ENCODE results near the gene ICE2.

ICE2 gene, protein sequence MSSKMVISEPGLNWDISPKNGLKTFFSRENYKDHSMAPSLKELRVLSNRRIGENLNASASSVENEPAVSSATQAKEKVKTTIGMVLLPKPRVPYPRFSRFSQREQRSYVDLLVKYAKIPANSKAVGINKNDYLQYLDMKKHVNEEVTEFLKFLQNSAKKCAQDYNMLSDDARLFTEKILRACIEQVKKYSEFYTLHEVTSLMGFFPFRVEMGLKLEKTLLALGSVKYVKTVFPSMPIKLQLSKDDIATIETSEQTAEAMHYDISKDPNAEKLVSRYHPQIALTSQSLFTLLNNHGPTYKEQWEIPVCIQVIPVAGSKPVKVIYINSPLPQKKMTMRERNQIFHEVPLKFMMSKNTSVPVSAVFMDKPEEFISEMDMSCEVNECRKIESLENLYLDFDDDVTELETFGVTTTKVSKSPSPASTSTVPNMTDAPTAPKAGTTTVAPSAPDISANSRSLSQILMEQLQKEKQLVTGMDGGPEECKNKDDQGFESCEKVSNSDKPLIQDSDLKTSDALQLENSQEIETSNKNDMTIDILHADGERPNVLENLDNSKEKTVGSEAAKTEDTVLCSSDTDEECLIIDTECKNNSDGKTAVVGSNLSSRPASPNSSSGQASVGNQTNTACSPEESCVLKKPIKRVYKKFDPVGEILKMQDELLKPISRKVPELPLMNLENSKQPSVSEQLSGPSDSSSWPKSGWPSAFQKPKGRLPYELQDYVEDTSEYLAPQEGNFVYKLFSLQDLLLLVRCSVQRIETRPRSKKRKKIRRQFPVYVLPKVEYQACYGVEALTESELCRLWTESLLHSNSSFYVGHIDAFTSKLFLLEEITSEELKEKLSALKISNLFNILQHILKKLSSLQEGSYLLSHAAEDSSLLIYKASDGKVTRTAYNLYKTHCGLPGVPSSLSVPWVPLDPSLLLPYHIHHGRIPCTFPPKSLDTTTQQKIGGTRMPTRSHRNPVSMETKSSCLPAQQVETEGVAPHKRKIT

DNA sequence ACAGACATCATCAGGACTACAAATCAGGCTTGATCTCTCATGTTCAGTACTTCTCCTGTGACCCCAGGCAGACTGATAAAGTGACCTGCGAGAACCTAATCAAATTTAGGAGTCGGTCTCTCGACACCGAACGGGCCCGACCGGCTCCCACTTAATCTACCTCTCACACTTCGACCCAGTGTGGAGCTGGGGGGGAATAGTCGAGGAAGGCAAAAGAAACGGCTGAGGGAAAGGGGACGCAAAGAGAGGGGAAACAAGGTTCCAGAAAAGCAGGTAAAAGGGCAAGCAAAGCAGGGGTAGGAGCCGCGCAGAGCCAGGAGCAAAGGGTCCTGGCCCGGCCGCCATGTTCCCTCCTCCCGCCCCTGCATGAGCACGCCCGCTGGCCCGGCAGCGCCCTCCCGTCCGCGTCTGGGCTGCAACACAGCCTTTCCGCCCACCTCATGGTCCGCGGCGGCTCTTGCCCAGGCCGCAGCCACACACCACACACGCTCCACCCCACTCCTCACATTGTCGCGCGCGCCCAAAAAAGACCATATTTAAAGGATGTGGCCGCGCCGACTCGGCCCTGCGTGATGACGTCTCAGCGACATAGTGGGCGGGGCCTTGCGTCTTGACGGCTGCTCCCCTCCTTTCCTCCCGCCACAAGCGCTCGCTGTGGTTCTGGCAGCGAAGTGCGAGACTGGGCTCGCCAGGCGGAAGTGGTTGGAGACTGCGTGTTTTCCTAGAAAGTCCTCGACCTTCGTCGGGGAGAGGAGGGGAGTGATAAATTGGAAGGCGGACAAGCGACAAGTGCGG lies at the start of gene ICE2:
ICE2 (minus strand) TSS at position 577 of the 795 bp plus-strand sequence. CDS start 1,165 bp downstream, outside the sequence.
- peak; percentile 93 for DNase-seq (ENCODE audit: low read depth)

DNA sequence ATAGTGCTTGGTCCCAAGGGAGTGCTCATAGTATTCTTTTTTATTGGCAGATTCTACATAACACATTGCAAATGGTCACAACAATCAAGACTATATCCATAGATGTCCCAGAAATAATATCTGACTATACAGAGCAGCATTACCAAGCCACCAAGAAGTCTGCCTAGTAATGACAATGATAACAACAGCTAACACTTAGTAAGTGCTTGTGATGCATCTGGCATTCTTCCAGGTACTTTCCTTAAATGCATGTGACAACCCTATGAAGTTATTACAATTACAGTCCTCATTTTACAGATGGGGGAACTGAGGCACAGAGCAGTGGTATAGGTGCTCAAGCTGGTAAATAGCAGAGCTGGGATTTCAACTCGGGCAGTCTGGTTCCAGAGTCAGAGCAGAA lies 49.6 kb upstream of the ICE2 start:
- DNase-seq (ENCODE audit: low read depth): no peak

DNA sequence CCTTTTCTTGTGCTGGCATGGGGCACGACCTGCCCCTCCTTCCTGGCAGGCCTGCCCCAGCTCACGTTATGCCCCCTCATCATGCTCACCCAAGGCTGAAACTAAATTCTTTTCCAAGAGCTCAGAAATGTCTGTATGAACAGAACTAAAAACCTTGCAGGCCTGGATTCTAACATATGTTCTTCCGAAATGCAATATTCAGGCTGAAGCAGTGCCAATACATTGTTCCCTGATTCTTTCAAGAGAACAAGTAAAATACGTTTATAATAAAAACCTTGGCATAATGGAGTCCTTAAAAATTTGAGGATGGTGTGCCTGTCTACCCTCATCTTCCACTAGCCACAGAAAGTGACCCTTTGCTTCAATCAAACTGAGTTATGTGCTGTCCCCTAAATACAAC lies 48.5 kb upstream of the ICE2 start:
- DNase-seq (ENCODE audit: low read depth): no peak

DNA sequence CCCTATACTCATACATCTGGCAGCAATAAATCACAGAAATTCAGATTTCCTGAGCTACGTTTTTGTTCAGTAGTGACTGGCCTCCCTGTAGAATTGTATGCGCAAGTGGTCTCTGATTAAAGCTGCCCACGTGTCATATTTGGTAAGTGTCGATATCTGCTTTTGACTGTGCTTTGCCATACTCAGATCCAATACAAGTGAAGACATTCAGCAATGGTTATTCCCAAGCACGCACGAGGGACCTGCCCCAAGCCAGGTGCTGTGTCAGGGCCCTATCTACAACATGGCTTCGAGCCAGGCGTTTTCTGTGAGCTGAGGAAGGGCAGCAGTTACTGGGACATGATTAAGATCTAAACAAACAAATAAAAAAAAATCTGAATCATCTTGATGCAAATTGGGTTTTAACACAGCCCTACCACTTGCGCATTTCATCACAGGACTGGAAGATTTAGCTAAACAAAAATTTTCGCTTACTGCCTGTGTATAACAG lies 47.2 kb upstream of the ICE2 start:
- peak; percentile 48 for DNase-seq (ENCODE audit: low read depth)

DNA sequence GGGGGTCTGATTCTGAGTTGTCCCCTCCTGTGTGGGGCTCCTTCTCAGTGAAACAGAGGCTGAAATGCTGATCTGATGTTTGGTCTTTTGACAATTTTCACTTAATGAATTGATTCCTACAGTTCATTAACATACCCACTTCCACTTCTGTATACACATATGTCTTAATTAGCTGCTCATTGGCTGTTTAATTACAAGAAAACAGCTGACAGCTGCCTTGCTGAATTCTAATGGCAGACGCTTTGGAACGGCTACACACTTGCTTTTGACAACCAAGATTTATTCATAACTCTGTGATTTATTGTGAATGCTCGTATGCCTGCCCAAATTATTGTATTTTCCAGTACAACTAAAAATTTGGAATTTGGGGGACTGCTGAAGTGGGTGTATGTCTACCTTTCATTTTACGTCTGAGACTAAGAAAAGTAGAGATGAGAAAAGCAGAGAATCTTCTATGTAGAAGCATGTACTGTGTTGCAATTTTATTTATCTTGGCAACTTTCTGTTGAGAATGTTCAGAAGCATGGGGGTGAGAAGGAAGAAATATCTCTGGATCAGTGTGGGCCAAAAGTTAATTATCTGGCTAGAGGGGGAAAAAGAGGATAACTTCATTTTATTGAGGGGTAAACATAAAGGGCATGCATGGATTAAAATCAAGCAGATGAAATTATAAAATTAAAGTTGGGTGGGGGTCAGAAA lies 46.5 kb upstream of the ICE2 start:
- DNase-seq (ENCODE audit: low read depth): no peak

DNA sequence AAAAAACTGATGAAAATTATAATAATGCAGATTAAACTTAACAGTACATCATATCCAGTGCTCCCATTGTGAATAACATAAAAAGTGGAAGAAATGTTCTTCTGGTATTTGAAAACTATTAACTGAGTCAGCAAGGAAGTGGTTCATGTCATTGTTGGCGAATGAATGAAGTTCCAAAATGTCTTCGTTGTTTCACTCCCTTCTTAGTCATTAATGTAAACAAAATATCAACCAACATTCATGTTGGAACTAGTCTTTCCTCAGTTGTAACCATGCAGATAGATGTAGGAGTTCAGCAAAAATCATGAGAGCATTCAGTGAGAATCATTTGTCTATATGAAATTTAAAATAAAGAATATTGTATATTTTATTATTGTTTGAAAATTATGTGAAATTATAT lies 44.1 kb upstream of the ICE2 start:
- no peak for DNase-seq (ENCODE audit: low read depth)

DNA sequence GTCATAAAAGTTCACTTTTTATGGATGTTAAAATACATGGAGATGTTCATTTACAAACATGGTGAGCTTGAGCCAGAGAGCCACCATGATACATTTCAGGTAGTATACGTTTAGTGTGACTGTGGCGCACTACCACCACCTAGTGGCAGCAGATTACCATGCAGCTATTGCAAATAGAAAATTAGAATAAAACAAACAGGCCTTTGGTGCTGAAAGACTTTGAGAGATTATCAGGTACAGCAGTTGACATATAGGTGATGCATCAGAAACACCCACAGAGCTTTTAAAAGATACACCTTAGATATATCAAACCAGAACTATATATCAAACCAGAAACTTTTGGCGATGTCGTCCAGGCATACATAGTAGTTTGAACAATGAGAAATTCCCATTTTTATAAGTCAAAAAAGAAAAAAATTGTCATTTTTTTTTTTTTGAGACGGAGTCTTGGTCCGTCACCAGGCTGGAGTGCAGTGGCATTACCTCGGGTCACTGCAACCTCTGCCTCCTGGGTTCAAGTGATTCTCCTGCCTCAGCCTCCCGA lies 42.0 kb upstream of the ICE2 start:
- peak; percentile 46 for DNase-seq (ENCODE audit: low read depth)

DNA sequence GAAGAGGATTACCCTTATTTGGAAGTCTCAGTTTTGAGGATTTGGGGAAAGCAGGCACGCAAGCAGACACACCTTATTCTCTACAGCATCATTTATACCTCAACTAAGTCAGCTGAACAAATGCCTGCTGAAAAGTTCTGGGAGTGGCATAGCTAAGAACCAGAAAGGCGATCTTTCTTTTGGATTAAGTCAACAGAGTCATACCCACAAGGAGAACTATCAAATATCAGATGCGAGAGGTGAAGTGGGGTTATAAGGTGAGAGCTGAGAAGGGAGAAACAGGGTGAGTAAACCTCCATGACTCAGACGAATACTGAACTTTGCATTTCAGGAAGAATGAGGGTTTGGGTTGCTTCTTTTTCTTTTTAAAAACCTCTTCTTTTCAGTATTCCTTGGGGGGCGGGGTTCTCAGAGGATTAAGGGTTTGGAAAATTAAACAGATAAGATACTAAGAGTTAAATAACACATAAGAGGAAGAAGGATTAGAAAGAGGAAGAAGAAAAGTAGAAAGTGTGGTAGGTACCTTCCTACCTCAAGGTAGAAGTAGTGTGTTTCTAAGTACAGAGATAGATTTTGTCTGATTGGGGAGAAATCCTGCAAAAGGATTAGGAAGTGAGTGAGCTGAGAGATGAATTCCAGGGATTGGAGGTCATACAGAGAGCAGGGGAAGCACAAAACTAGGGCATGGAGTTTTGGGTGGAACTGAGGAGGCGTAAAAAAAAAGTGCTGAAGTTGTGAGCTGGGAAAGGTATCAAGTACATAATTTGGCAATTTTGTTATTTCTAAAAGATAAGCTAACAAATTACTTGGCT lies 41.3 kb upstream of the ICE2 start:
- DNase-seq (ENCODE audit: low read depth): no peak

DNA sequence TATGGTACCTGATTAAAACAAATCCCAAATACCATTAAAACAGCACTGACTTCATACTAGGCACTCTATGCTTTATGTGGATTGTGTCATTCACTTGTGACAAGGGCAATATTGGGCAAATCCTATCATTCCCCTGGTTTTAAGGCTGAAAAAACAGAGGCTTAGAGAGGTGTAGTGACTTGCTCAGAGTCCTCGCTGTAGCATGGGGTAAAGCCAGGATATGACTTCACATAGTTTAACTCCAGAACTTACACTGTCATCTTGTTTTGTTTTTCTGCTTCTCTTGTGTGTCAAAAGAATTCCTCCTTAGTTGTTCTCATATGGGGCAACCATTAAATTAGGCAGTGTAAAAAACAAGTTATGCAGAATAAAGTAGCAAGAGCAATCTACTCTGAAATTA lies 40.3 kb upstream of the ICE2 start:
- no peak for DNase-seq (ENCODE audit: low read depth)

DNA sequence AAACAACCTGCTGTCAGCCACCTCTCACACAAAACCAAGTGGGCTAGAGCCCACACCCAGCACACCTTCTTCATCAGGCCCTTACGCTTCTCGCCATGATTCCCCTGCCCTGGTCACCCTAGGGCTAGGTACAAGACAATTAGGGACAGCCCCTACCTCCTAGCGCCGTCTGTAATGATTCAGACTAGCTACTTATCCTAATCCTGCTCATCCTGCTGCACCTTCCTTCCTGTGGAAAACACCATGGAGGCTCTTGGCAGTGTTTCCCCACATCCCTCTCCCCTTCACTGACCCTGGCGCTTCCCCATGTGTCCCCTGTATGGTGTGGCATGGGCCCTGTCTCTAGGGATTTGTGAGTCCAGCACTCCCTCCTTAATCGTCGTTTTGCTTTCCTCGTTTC lies 39.6 kb upstream of the ICE2 start:
- DNase-seq (ENCODE audit: low read depth): no peak

DNA sequence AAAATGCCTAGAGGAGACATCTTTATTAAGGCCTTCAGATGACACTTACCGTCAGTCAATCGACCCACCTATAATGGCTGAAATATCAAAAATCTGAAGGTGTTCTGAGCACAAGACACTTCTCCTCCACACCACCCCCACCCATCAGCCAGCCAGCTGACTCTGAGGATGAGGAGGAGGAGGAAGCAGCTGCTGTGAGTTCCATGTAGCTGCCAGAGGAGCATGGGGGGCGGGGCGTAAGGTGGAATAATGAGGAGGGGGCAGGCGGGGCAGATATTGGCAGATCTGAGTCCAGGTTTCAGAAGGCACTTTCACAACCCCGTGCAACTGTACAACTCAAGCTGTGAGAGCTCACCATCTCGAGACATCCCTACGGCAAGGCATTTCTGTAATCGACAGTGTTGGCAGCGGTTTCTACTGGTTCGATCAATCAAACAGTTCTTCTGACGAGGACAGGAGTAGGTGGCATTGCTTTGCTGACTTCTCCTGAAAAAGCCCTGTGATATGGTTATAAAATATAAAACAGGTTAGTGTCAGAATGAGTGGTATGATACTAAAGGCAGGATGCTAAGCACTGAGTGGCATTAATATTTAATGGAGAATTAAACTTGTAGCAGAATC lies 35.4 kb upstream of the ICE2 start:
- no peak for DNase-seq (ENCODE audit: low read depth)

DNA sequence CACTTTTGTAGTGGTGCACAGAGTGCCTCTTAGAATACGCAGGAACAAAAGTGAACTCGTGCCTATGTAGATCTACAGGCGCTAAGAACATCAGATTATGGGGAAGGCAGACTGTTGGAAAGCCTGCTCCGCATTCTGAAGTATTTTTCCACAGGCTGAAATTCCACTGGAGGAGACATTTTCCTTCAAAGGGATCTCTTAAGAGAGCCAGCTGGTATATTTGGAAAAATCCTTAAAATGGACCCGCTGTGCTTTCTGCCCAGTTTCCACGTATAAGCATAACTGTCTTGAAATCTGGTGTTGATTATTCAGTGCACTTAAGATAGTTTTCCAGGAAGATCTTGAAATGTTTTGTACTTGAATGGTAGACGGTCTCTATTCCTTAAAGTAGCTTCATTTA lies 34.7 kb upstream of the ICE2 start:
- DNase-seq (ENCODE audit: low read depth): no peak

DNA sequence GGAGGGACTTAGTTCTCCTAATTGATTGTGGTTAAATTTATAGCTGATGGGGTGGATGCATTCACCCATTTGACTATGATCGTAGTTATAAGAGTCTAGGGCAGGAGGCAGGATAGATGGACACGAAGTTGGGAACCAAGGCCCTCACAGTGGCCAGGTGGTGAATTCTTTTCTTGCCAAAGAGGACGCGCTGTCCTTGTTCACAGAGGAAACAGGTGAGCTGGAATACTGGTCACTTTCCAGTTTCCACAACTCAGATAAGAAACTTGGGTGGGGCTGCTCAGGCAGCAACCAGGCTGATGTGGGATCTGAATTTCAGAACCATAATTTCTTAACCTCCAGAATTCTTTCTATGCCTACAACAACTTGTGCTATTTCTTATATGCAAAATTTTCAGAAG lies 34.0 kb upstream of the ICE2 start:
- DNase-seq (ENCODE audit: low read depth): no peak

DNA sequence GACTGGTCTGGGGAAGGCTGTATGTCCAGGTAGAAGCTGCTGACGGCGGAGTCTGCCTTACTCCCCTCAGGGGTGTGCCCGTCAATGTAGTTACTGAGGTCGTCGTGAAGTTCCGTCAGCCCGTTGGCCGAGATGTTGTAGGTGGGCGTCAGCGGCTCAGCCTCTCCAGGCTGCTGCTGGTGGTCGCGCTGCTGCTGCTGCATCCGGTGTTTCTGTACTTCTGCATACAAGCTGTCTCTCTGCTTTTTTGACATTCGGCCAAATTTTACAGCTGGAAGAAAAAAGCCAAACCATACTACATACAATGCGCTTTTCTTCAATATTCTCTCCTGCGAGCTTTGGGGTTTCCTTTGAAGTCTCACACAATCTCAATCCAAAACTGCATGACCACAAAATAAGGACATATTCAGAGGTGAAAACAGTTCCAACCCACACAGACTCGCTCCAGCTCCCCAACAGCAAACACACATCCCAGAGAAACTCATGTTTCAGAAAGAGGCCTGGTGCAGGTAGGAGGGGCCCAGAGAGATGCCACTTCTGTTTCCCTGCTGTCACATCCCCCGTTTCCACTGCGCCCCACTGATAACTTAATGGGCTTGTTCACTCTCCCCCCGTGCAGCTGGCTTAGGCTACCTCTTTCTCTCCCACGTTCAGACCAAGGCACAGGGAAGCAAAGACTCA lies 32.5 kb upstream of the ICE2 start:
- DNase-seq (ENCODE audit: low read depth): no peak

DNA sequence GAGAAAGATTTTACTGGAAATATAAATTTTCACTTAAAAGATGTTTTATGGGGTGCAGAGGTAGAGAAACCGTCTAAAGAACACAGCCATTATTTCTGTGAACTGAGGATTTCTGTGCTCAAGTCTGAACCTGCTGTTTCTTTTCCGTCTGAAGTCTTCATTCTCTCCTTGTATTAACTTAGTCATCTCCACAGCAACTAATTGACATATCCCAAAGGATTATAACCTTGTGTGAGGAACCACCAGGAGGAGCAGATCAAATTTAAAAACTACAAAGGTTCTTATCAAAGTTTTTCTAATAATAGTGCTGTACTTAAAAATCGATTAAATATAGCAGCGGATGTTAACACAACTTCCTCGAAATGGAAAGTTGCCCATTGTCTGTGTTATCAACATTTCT lies 31.1 kb upstream of the ICE2 start:
- DNase-seq (ENCODE audit: low read depth): no peak

DNA sequence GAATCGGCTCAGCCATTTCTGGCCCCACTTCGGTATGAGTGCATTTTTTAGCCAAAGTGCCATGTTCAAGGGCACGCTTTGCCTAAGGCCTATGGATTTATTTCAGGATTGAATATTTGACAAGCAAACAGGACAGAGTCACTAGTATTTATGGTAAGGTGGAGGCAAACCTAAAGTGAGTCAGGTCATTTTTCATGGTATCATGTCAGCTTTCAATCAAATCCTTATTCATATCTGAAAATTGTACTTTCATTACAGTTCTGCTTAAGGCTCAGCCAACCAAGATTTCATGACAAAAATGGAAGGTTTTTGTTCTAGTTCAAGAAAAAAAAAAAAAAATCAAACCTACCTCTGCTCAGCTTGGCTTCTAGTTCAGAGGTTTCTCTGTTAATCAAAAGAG lies 30.5 kb upstream of the ICE2 start:
- no peak for DNase-seq (ENCODE audit: low read depth)

DNA sequence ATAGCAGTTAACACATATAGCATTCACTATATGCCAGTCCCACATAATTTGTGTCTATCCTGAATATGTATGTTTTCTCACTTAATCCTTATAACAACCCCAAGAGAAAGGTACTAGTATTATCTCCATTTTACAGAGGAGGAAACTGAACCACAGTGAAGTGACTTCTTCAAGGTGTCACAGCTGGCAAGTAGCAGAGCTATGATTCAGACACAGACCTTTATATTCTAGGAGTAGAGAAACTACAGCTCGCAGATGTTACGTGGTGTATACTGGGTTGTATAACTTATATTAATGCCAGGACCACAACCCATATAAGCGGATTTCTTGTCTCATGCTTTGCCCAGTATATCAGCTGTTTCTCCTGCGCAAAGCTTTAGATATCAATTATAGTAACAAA lies 29.5 kb upstream of the ICE2 start:
- no peak for DNase-seq (ENCODE audit: low read depth)

DNA sequence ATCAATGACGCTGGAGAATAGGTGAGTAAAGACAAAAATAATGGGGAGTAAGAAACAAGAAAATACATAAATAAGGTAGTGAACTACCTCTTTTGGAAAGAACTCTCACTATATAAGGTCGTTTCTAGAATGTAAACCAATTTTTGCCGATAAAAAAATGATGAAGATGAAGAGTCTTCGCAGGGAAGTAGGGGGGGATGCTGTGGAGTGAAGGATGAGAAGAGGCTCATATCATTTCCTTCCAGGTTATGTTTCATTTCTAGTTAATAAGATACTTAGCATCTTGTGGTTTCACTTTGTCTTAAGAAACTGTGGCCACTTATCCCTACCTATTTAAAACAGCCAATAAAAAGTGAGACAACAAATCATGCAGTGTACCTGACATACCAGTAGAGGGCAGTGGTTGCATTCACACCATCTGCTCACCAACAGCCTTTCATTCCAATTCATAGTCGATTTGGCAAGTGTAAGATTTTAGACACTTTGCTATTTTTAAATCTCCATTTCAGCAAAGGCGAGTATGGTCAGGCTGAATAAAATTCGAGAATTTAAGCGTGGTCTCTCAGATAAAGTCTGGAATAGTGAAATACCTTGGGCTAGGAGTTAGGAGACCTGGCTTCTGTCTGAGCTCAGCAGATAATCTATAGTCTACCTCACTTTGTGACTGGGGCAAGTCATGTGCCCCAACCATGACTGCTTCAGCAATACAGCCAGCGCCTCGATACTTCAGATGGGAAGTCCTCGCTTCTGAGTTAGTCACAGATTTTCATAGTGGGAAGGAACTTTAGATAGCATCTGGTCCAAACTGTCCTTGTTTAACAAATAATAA lies 28.9 kb upstream of the ICE2 start:
- DNase-seq (ENCODE audit: low read depth): peak; percentile 19

All from T-helper 22 cell (primary cell).